ENCODE measurements around the gene CHD2.

CHD2 gene

GRCh38 chr15:93033434-93034045 is 133.4 kb downstream of the CHD2 start:
- no peak overlapping the region for H3K4me3 ChIP-seq
- DNase-seq (ENCODE audit: low spot score) = peak; percentile 60
- no peak for TF ChIP-seq CTCF (IDR thresholded peaks at IDR 0.05)
- H3K27ac ChIP-seq = no peak overlapping the region

DNA sequence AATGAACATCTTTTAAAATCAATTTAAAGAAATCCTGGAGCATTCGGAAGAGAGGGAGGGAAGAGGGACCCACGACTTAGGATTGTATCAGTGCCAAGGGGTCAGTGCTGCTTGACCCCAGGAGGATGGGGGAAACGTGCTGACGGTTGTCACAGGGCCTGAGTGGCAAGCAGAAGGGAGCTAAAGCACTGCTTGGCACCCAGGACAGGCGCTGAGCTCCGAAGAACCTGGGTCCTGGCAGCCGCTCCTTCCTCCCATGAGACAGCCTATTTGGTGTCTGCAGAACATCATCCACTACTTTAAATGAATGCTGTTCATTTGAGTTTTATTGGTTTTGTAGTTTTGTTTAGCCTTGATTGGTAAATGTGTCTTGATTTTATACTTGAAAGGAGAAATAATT is 134.4 kb downstream of the CHD2 start:
- TF ChIP-seq CTCF (IDR thresholded peaks at IDR 0.05) = no peak
- DNase-seq (ENCODE audit: low spot score) = peak; percentile 54
- Histone ChIP-seq H3K27ac (no peak overlapping the region), H3K4me3 (no peak overlapping the region)

DNA sequence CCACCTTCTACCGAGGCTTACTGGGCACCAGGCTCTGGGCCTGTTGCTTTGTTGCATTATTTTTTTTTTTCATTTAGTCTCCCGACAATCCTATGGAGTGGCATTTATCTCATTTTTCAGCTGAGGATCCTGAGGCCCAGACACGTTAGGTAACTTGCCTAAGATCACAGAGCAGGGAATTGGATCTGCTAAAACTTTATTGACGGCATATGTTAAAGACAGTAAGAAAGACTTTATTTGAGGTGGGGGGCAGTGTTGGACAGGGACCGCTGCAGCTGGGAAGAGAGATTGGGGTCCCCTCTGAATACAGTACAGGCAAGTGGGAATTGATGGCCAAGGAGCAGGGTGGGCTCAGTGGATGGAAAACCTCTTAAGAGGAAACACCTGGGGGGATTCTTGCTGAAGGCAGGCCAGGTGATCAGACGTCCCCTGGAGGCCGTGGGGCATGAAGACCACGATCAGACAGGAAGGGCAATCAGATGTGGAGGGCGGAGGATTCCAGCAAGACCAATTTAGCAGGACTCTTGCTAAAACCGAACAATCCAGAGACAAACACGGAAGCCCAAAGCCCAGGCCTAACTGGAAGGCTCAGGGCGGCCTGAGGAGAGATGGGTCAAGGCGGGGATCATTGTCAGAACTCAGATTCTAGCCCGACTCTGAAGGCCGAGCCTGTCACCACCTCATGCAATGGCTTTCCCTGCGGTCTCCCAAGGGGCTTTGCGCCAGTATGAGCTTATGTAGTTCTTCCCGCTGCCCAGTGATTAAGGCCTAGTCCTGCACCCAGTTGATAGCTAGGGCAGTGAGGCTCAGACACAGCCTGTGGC is 135.2 kb downstream of the CHD2 start:
- no peak for TF ChIP-seq CTCF (IDR thresholded peaks at IDR 0.05)
- no peak overlapping the region for H3K4me3 ChIP-seq
- peak; percentile 61 for DNase-seq (ENCODE audit: low spot score)
- H3K27ac ChIP-seq = no peak overlapping the region

DNA sequence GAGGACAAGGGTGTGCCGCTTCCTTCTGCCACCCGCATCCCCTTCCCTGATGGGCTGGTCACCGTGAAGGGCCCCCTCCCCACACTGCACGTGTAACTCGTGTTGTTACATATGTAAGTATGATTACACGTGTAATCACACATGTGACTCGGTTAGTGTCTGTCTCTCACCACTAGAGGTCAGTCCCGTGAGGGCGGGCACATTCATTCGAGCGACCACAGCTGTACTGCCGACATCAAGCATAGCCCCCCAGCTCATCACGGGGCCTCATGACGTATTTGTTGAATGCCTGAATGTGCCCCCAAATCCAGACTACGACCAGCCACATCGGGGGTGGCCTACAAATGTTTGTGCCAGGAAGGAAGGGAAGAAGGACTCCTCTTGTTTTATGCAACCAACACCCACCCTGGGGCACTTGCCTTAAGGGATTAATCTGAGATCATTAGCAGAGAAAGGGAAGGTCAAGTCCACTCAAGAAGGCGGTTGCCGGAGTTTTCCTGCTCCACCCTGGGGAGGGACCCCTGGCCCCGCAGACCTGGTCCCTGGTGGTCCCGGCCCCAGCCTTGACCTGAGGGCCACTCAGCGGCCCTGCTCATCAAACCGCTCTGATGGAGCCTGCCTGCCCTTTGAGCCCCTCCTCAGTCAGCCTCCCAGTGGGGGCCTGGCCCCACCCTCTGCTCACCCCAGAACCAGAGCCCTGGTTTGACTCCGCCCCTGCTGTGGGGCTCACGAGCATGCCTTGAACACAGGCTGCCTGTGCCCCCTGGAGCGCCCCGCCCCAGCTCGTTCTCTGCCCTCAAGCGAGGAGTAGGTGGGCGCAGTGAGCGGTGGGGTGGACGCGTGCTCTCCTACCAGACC is 136.1 kb downstream of the CHD2 start:
- Histone ChIP-seq H3K4me3 (no peak overlapping the region), H3K27ac (no peak overlapping the region)
- peak; percentile 76 for DNase-seq (ENCODE audit: low spot score)
- TF ChIP-seq CTCF (IDR thresholded peaks at IDR 0.05) = peak; percentile 29

GRCh38 chr15:93036951-93037819 is 137.1 kb downstream of the CHD2 start:
- H3K27ac ChIP-seq = no peak overlapping the region
- DNase-seq (ENCODE audit: low spot score) = peak; percentile 78
- no peak overlapping the region for H3K4me3 ChIP-seq
- no peak for TF ChIP-seq CTCF (IDR thresholded peaks at IDR 0.05)
